Breast epithelium (tissue), 3 donors: ENCODE data around the gene TRIM40.
A peak's percentile ranks its signal among the peaks of the same experiment; 100 is the strongest.

ENCODE experiments used
- CTCF ChIP-seq, 3 donors: fragments of 450-650 bp; IDR thresholded peaks; one replicate each; pipeline ENCODE4 v1.5.1; 2016 to 2017; ENCODE audit warnings: antibody characterized with exemption in 3 of 3, mild to moderate bottlenecking in 3 of 3, moderate library complexity in 3 of 3
- POLR2A ChIP-seq: fragments of 450-650 bp; IDR thresholded peaks from one replicate; pipeline ENCODE4 v1.6.1; 2016; ENCODE audit warnings: antibody characterized with exemption, mild to moderate bottlenecking, moderate library complexity

DNA sequence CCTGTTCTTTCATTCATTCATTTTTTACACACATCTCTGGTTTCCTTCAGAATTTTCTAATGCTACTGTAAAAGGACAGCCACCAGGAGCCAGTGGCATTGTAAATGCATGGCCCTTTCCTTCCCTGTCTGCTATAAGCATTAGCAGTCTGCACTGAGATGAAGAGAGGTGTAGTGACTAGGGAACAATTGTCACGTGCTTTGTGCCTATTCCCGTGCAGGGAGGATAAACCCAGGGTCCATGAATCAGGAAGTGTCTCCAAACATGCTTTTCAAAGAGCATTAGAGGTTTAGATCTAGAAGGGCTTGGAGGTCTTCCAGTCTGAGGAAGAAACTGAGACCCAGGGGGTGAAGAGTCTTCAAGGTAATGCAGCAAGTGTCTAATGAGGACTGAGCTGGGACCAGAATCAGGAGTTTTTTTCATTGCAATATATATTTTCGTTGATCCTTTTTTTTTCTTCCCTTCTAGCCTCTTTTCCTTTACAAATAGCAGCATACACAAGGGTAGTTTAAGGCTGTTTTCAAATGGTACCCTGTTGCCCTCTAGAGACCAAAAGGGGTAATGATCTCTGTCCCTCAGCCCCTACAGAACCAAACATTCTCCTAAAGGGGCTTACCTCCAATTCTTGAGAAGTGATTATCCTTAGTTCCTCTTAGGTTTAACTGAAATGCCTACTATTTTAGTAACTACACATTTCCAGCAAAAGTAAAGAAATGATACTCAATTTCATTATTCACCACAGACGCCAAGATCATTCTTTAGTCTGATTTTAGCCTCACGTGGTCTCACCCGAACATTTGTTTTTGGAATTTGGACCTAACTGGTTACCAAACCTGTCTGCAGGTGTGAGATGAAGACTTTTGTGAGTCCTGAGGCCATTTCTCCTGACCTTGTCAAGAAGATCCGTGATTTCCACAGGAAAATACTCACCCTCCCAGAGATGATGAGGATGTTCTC lies 34.0 kb downstream of the TRIM40 start:
- TF ChIP-seq CTCF (IDR thresholded peaks at IDR 0.05) (peak; percentile 49 to 74 (median 67)), POLR2A (no peak)
